DND-41 (cell line): ENCODE results near the gene PIM1.

Experiments used
- ATAC-seq: fragments of 200-7000 bp; cut with Tn5 transposase; 3 replicates; pipeline ENCODE4 v1.9.1; 2021; ENCODE audit warnings: low read depth; ENCODE audit not compliant: insufficient read depth
- DNase-seq: peaks from one replicate; pipeline ENCODE4 v3.0.0-alpha.2; 2020
- H2AFZ ChIP-seq: 2 replicates; pipeline ENCODE4 v1.6.0; 2012; ENCODE audit warnings: low read depth, low read length
- H3K27ac ChIP-seq: 2 replicates; pipeline ENCODE4 v1.5.1; 2012; ENCODE audit warnings: low read length, inconsistent platforms
- H3K27me3 ChIP-seq: fragments of 200-600 bp; sonication (generic); 2 replicates; pipeline ENCODE4 v1.6.0; 2012; ENCODE audit warnings: low read length, mild to moderate bottlenecking, inconsistent platforms; ENCODE audit not compliant: insufficient read depth, poor library complexity
- H3K36me3 ChIP-seq: 2 replicates; pipeline ENCODE4 v1.5.1; 2012; ENCODE audit warnings: low read length, inconsistent platforms; ENCODE audit not compliant: insufficient read depth
- H3K4me1 ChIP-seq: 2 replicates; pipeline ENCODE4 v1.5.1; 2012; ENCODE audit warnings: mild to moderate bottlenecking, low read length; ENCODE audit not compliant: insufficient read depth
- H3K4me2 ChIP-seq: 2 replicates; pipeline ENCODE4 v1.6.0; 2012; ENCODE audit warnings: mild to moderate bottlenecking, moderate library complexity, low read length, inconsistent platforms; ENCODE audit not compliant: insufficient read depth
- H3K4me3 ChIP-seq, 2 experiments: fragments of 200-600 bp in 1 of 2; shearing (Covaris generic) in 1 of 2; 2 replicates each; pipeline ENCODE4 v1.5.1; 2012 to 2016; ENCODE audit warnings: inconsistent platforms in 2 of 2, low read length in 2 of 2, mild to moderate bottlenecking in 2 of 2, low read depth in 1 of 2, moderate library complexity in 1 of 2
- H3K79me2 ChIP-seq: 2 replicates; pipeline ENCODE4 v1.6.0; 2012; ENCODE audit warnings: low read length, inconsistent platforms; ENCODE audit not compliant: insufficient read depth
- H3K9ac ChIP-seq: 2 replicates; pipeline ENCODE4 v1.6.0; 2012; ENCODE audit warnings: low read depth, mild to moderate bottlenecking, inconsistent platforms, low read length, moderate library complexity
- H3K9me3 ChIP-seq: 2 replicates; pipeline ENCODE4 v1.5.1; 2012; ENCODE audit warnings: low read length, moderate library complexity, mild to moderate bottlenecking, inconsistent platforms; ENCODE audit not compliant: insufficient read depth, severe bottlenecking
- H4K20me1 ChIP-seq: 2 replicates; pipeline ENCODE4 v1.6.0; 2012; ENCODE audit warnings: low read length; ENCODE audit not compliant: insufficient read depth
- EZH2 ChIP-seq: IDR thresholded peaks from 3 replicates; pipeline ENCODE4 v1.6.1; 2012; ENCODE audit warnings: borderline replicate concordance, low read depth, mild to moderate bottlenecking, moderate library complexity, low read length, inconsistent platforms; ENCODE audit not compliant: severe bottlenecking
- TF ChIP-seq, protein P1 (sequence below): IDR thresholded peaks from 2 replicates; pipeline ENCODE4 v1.5.1; 2012; ENCODE audit warnings: borderline replicate concordance, low read length, moderate library complexity, mild to moderate bottlenecking; ENCODE audit not compliant: poor library complexity, severe bottlenecking; ENCODE audit errors: extremely low read depth

Gene PIM1

DNA sequence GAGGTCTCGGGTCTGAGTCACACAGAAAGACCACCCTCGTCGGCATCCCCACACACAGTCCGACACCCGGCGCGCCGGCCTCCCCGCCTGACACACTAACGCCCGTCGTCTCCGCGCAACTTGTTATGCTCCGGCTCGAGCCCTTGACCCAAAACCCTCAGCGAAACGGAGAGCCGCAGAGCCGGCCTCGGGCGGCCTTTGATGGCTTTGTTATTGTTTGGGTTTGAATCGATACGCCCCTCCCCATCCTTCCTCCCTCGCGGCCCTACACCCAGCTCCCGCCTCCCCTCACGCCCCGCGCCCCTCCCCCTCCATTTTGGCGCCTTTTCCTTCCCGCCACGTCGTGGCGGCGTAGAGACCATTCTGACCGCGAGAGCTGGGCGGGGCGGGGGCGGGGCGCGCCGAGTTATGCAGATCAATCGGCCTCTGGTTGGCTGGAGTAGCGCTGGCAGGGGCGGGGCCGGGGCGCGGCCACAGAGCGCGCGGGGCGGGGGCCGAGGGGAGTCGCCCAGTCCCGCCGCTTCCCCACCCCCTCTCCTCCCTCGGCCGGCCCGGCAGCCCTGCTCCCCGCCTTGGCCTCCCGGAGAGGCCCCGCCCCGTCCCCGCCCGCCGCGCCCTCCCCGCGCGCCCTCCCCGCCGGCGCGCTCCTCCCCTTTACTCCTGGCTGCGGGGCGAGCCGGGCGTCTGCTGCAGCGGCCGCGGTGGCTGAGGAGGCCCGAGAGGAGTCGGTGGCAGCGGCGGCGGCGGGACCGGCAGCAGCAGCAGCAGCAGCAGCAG, at the start of gene PIM1:
TSS of gene PIM1 (plus strand) at position 657 of the 777 bp plus-strand sequence. CDS start 424 bp downstream, outside the sequence.
- H3K27me3 ChIP-seq, result no peaks in the 10 kb centered on the region
- peak; percentile 68 for ATAC-seq
- peak within 1 kb of the TSS; percentile 87 for H2AFZ ChIP-seq
- peak within 1 kb of the TSS; percentile 95 for H3K4me2 ChIP-seq
- peak within 1 kb of the TSS; percentile 99 for H3K9ac ChIP-seq
- TF ChIP-seq EZH2, result no peak
- TF ChIP-seq, protein P1, sequence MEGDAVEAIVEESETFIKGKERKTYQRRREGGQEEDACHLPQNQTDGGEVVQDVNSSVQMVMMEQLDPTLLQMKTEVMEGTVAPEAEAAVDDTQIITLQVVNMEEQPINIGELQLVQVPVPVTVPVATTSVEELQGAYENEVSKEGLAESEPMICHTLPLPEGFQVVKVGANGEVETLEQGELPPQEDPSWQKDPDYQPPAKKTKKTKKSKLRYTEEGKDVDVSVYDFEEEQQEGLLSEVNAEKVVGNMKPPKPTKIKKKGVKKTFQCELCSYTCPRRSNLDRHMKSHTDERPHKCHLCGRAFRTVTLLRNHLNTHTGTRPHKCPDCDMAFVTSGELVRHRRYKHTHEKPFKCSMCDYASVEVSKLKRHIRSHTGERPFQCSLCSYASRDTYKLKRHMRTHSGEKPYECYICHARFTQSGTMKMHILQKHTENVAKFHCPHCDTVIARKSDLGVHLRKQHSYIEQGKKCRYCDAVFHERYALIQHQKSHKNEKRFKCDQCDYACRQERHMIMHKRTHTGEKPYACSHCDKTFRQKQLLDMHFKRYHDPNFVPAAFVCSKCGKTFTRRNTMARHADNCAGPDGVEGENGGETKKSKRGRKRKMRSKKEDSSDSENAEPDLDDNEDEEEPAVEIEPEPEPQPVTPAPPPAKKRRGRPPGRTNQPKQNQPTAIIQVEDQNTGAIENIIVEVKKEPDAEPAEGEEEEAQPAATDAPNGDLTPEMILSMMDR, result no peak
- peaks cover 36% of the 10 kb centered on the region for H4K20me1 ChIP-seq
- peak; percentile 100 for DNase-seq
- H3K4me1 ChIP-seq, result peaks cover 36% of the 10 kb centered on the region
- H3K9me3 ChIP-seq, result no peaks in the 10 kb centered on the region
- H3K36me3 ChIP-seq, result peaks cover 43% of the 10 kb centered on the region
- peak within 1 kb of the TSS; percentile 96 to 98 for H3K4me3 ChIP-seq
- peaks cover 50% of the 10 kb centered on the region for H3K79me2 ChIP-seq
- H3K27ac ChIP-seq, result peak within 1 kb of the TSS; percentile 95

GRCh38 chr6:37121556-37121955, 48.4 kb upstream of the PIM1 start:
- H4K20me1 ChIP-seq, result no peaks in the 10 kb centered on the region
- no peak for TF ChIP-seq EZH2
- TF ChIP-seq, protein P1, result no peak
- H3K9me3 ChIP-seq, result no peaks in the 10 kb centered on the region
- H3K36me3 ChIP-seq, result no peaks in the 10 kb centered on the region
- no peaks in the 10 kb centered on the region for H3K79me2 ChIP-seq
- H3K4me1 ChIP-seq, result no peaks in the 10 kb centered on the region
- no peak overlapping the region for H3K27ac ChIP-seq
- DNase-seq (no peak), ATAC-seq (no peak)
- no peak overlapping the region for H3K9ac ChIP-seq
- no peak overlapping the region for H3K4me2 ChIP-seq
- H3K4me3 ChIP-seq, result no peak overlapping the region
- H2AFZ ChIP-seq, result no peak overlapping the region
- no peaks in the 10 kb centered on the region for H3K27me3 ChIP-seq

DNA sequence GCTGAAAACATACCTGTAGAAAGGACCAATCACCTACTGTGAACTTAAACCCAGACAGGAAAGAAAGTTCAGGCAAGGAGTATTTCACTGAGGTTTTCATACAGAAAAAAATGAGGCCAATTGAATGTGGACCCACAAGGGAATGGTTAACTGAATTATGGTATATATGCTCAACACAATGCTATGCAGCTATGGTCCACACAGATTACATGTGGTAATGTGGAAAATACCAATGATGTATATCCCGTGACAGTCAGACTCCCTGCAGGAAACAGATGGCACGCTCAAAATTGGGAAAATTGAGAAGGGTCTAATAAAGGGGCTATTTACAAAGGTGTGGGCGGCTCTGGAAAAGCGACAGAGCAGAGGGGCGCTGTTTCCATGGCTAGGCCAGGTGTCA, 47.1 kb upstream of the PIM1 start:
- H2AFZ ChIP-seq, result no peak overlapping the region
- no peaks in the 10 kb centered on the region for H3K27me3 ChIP-seq
- no peak overlapping the region for H3K4me3 ChIP-seq
- DNase-seq, result no peak
- TF ChIP-seq, protein P1, result no peak
- no peak for TF ChIP-seq EZH2
- no peaks in the 10 kb centered on the region for H3K4me1 ChIP-seq
- H4K20me1 ChIP-seq, result no peaks in the 10 kb centered on the region
- H3K9me3 ChIP-seq, result no peaks in the 10 kb centered on the region
- no peak for ATAC-seq
- no peaks in the 10 kb centered on the region for H3K79me2 ChIP-seq
- no peak overlapping the region for H3K27ac ChIP-seq
- H3K9ac ChIP-seq, result no peak overlapping the region
- H3K36me3 ChIP-seq, result no peaks in the 10 kb centered on the region
- no peak overlapping the region for H3K4me2 ChIP-seq
